ENCODE results near the gene COL18A1.

Gene COL18A1

DNA sequence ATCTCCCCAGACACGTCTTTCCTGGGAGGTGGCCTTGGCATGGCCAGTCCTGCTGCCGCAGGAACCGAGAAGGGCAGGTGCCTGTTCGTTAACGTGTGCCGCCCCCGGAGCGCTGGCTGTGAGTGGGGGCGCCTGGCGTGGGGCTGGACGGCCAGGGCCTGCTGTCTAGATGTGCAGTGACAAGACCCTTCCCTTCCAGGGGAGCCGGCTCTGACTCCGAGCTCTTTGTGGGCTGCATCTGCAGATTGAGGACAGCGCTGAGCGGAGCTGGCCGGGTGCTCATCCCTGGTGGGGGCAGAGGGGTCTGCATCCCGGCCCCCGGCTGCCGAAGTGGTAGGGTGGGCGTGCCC, 13.0 kb downstream of the COL18A1 start:
- H3K4me2 ChIP-seq (ENCODE audit: insufficient read depth, low read length): no peak overlapping the region
- no peaks in the 10 kb centered on the region for H3K9me3 ChIP-seq (ENCODE audit: insufficient read depth, low read length, severe bottlenecking)
- no peak overlapping the region for H3K27ac ChIP-seq (ENCODE audit: low read length)
- H3K4me1 ChIP-seq (ENCODE audit: insufficient read depth, low read length): no peaks in the 10 kb centered on the region
- H4K20me1 ChIP-seq (ENCODE audit: insufficient read depth, low read length): peaks cover 4% of the 10 kb centered on the region; the same call in 1 of the 2 replicates
- no peak overlapping the region for H3K9ac ChIP-seq (ENCODE audit: low read depth, low read length)
- TF ChIP-seq, protein P1, sequence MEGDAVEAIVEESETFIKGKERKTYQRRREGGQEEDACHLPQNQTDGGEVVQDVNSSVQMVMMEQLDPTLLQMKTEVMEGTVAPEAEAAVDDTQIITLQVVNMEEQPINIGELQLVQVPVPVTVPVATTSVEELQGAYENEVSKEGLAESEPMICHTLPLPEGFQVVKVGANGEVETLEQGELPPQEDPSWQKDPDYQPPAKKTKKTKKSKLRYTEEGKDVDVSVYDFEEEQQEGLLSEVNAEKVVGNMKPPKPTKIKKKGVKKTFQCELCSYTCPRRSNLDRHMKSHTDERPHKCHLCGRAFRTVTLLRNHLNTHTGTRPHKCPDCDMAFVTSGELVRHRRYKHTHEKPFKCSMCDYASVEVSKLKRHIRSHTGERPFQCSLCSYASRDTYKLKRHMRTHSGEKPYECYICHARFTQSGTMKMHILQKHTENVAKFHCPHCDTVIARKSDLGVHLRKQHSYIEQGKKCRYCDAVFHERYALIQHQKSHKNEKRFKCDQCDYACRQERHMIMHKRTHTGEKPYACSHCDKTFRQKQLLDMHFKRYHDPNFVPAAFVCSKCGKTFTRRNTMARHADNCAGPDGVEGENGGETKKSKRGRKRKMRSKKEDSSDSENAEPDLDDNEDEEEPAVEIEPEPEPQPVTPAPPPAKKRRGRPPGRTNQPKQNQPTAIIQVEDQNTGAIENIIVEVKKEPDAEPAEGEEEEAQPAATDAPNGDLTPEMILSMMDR (IDR thresholded peaks at IDR 0.05; ENCODE audit: borderline replicate concordance, extremely low read depth, low read length, poor library complexity, severe bottlenecking): no peak
- TF ChIP-seq EZH2 (IDR thresholded peaks at IDR 0.05; ENCODE audit: borderline replicate concordance, low read depth, low read length, severe bottlenecking): no peak
- no peak overlapping the region for H3K4me3 ChIP-seq (ENCODE audit: low read depth in 1 of 2, low read length in 2 of 2)
- H3K36me3 ChIP-seq (ENCODE audit: insufficient read depth, low read length): no peaks in the 10 kb centered on the region
- ATAC-seq (ENCODE audit: insufficient read depth, low read depth): no peak
- DNase-seq: no peak
- no peak overlapping the region for H2AFZ ChIP-seq (ENCODE audit: low read depth, low read length)
- H3K27me3 ChIP-seq (ENCODE audit: insufficient read depth, low read length, poor library complexity): no peaks in the 10 kb centered on the region
- no peaks in the 10 kb centered on the region for H3K79me2 ChIP-seq (ENCODE audit: insufficient read depth, low read length)

DNA sequence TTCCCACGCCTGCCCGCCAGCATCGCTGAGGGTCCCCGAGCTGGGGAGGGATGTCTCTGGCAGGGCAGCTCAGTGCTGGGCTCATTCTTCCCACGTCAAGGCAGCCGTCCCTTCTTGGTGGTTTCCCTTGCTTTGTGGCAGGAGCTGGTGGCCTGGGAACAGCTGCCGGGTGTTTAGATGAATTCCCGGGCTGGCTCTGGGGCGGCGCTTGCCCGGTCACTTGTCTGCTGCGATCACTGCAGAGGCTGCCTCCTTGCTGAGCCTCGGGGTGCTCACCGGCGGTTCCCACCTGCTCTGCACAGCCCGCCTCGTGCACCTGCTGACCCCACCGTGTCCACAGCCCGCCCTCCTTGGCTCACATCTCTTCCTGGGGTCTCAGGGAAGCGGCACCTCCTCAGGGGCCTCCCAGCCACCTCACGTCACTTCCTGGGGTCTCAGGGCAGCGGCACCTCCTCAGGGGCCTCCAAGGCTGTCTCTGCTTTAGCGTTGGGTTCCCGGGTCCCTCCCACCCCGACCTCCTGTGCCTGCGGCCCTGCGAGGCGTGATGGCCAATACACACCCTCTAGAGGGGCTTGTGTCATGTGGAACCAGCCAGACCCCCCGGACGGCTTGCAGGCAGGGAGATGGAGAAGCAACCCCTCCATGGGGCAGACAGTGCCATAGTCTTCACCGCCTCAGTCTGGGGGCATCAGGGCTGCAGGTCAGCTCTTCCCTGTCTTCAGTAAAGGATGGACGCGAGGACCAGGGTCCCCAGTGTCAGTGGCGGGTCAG, 13.5 kb downstream of the COL18A1 start:
- TF ChIP-seq, protein P1 (IDR thresholded peaks at IDR 0.05; ENCODE audit: borderline replicate concordance, extremely low read depth, low read length, poor library complexity, severe bottlenecking): no peak
- no peak for TF ChIP-seq EZH2 (IDR thresholded peaks at IDR 0.05; ENCODE audit: borderline replicate concordance, low read depth, low read length, severe bottlenecking)
- Histone ChIP-seq H3K79me2 (ENCODE audit: insufficient read depth, low read length) (no peaks in the 10 kb centered on the region), H3K27me3 (ENCODE audit: insufficient read depth, low read length, poor library complexity) (no peaks in the 10 kb centered on the region), H3K27ac (ENCODE audit: low read length) (no peak overlapping the region), H3K4me1 (ENCODE audit: insufficient read depth, low read length) (no peaks in the 10 kb centered on the region), H3K9me3 (ENCODE audit: insufficient read depth, low read length, severe bottlenecking) (no peaks in the 10 kb centered on the region), H3K4me3 (ENCODE audit: low read depth in 1 of 2, low read length in 2 of 2) (no peak overlapping the region), H3K9ac (ENCODE audit: low read depth, low read length) (no peak overlapping the region), H2AFZ (ENCODE audit: low read depth, low read length) (no peak overlapping the region), H3K4me2 (ENCODE audit: insufficient read depth, low read length) (no peak overlapping the region), H4K20me1 (ENCODE audit: insufficient read depth, low read length) (peaks cover 4% of the 10 kb centered on the region; the same call in 1 of the 2 replicates), H3K36me3 (ENCODE audit: insufficient read depth, low read length) (no peaks in the 10 kb centered on the region)
- DNase-seq (no peak), ATAC-seq (ENCODE audit: insufficient read depth, low read depth) (no peak)

DNA sequence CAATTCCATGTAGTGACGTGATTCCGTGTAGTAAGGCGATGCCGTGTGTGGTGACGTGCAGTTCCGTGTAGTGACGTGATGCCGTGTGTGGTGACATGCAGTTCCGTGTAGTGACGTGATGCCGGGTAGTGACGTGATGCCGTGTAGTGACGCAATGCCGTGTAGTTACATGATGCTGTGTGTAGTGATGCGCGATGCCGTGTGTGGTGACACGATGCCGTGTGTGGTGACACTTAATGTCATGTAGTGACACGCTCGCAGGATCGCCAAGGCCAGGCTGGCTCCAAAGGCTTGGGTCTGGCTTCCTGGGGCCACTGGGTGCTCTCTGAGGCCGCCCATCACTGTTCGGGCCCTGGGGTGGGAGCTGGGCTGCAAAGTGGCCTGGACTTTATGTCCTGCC, 14.2 kb downstream of the COL18A1 start:
- no peak overlapping the region for H3K4me3 ChIP-seq (ENCODE audit: low read depth in 1 of 2, low read length in 2 of 2)

More for the DNA sequence above, 14.2 kb downstream of the COL18A1 start:
- no peak overlapping the region for H3K9ac ChIP-seq (ENCODE audit: low read depth, low read length)
- peaks cover 4% of the 10 kb centered on the region; the same call in 1 of the 2 replicates for H4K20me1 ChIP-seq (ENCODE audit: insufficient read depth, low read length)
- no peaks in the 10 kb centered on the region for H3K27me3 ChIP-seq (ENCODE audit: insufficient read depth, low read length, poor library complexity)
- H2AFZ ChIP-seq (ENCODE audit: low read depth, low read length): no peak overlapping the region
- H3K36me3 ChIP-seq (ENCODE audit: insufficient read depth, low read length): no peaks in the 10 kb centered on the region
- H3K4me2 ChIP-seq (ENCODE audit: insufficient read depth, low read length): no peak overlapping the region
- DNase-seq (no peak), ATAC-seq (ENCODE audit: insufficient read depth, low read depth) (no peak)
- H3K79me2 ChIP-seq (ENCODE audit: insufficient read depth, low read length): no peaks in the 10 kb centered on the region
- no peaks in the 10 kb centered on the region for H3K4me1 ChIP-seq (ENCODE audit: insufficient read depth, low read length)
- no peaks in the 10 kb centered on the region for H3K9me3 ChIP-seq (ENCODE audit: insufficient read depth, low read length, severe bottlenecking)
- H3K27ac ChIP-seq (ENCODE audit: low read length): no peak overlapping the region
- no peak for TF ChIP-seq EZH2 (IDR thresholded peaks at IDR 0.05; ENCODE audit: borderline replicate concordance, low read depth, low read length, severe bottlenecking)
